Colon (tissue), 2 donors: ENCODE measurements around the gene USP46.

Experiments used
- FAIRE-seq: peaks from 2 replicates; lab custom pipeline; 2012; peaks lifted over from hg19 to GRCh38; lab: Jason Lieb, UNC
- donor health status: control.
- donor health status: control.

Gene USP46

DNA sequence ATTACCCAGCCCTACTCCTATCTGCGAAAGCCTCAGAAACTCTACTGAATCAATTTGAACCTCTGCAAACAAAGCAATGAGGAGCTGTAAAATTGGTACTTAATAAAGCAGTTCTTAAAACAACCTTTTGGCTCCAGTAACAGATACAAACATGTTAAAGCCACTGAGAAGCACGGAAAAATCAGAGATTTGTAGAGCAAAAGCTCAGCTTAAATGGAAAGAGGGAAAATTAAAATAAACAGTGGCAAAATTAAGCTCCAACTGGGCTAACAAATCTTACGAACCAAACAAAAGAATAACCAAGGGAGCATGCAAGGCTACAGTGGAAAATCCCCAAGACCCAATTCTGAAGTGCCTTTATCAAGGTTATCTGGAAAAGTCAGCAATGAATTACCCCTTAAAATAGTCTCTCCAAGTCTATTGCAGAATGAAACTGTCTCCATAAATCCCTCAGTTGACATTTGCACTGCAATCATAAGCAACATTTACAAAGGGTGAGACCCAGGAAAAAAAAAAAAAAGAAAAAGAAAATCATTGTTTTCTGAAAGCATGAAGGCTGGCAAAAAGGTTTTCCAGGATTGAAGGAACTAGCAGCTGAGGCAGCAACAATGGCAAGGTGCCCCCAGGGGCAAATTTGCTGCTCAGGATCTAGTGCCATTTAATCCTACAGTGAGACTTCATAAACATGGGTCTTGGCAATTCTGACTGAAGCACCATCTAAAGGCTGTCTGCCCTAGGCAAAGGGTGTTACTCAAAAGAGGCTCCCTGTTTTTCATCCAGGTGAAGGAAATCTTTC lies 40.1 kb downstream of the USP46 start:
- FAIRE-seq, result no peak

GRCh38 chr4:52617336-52618020 lies 41.6 kb downstream of the USP46 start:
- FAIRE-seq, result no peak

DNA sequence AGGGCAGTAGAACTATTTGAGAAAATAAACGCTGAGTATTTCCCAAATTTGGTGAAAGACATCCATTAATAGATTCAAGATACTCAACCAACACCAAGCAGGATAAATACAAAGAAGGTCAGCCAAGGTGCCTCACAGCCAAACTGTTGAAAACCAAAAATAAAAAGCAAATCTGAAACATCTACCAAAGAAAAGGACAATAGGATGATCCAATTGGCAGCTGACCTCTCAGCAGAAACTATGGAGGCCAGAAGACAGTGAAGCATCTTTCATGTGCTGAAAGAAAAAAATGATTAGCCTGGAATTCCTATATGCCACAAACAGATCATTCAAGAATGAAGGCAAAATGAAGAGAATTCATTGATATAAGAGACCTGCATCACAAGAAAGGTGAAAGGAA lies 44.9 kb downstream of the USP46 start:
- no peak for FAIRE-seq

- no peak for FAIRE-seq
Measured at GRCh38 chr4:52612341-52612740, 46.8 kb downstream of the USP46 start.

GRCh38 chr4:52611030-52611555 lies 48.0 kb downstream of the USP46 start:
- no peak for FAIRE-seq

DNA sequence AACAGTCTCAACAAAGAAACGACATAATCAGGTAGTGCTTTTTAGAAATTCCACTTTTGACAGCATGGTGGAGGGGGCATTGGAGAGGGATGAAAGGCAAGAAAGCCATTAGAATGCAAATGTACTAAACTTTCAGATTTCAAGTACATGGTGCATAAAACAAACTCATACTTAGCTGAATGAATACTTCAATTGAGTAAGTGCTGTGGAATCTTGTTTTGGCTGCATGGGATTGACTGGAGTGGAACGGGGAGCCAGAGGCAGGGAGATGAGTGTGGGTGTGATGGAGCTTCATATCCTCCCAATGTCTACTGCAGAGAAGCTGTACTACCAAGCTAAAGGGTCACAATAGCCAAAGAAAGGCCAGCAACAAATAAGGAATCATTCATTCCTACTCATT lies 52.4 kb downstream of the USP46 start:
- FAIRE-seq, result no peak

DNA sequence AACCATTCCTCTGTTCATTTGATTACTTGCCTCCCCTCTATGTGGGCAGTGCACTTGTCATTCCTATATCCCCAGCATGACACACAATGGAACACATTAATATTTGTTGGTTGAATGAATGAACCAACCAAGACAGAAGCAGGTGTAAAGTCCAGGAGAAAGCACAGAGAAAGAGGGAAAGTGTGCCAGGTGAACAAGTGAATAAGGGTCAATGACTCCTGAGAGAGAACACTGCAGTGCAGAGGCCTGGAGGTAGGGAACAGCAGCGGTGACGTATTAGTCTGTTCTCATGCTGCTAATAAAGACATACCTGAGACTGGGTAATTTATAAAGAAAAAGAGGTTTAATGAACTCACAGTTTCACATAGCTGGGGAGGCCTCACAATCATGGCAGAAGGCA lies 53.1 kb downstream of the USP46 start:
- no peak for FAIRE-seq

- FAIRE-seq, result no peak
Measured at GRCh38 chr4:52604215-52604614, 54.9 kb downstream of the USP46 start.

- no peak for FAIRE-seq
Measured at GRCh38 chr4:52600275-52600674, 58.8 kb downstream of the USP46 start.

GRCh38 chr4:52595001-52595400 lies 64.1 kb downstream of the USP46 start:
- no peak for FAIRE-seq

GRCh38 chr4:52592287-52592686 lies 66.8 kb downstream of the USP46 start:
- FAIRE-seq, result no peak

GRCh38 chr4:52588771-52589591 lies 70.1 kb downstream of the USP46 start:
- FAIRE-seq, result no peak

GRCh38 chr4:52588097-52588496 lies 71.0 kb downstream of the USP46 start:
- no peak for FAIRE-seq

- no peak for FAIRE-seq
Measured at GRCh38 chr4:52586069-52586468, 73.0 kb downstream of the USP46 start.

DNA sequence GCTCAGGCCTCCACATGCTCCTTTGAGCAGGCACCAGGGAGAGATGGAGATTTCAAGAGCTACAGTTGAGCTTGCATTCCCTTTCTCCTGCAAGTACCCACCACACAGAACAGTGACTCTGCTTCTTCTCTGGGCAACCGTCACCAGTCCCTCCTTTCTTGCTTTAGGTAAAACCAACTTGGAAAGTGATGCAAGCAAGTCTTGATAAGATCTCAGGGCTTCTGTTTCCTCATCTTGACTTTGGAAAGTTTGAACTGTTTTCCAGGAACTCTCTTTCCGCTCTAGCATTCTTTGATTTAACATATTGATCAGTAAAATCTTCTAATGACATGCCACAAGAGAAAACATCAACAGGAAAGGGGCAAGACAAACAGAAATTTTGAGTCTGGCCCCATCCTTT lies 73.7 kb downstream of the USP46 start:
- no peak for FAIRE-seq

GRCh38 chr4:52579602-52580272 lies 79.4 kb downstream of the USP46 start:
- no peak for FAIRE-seq

DNA sequence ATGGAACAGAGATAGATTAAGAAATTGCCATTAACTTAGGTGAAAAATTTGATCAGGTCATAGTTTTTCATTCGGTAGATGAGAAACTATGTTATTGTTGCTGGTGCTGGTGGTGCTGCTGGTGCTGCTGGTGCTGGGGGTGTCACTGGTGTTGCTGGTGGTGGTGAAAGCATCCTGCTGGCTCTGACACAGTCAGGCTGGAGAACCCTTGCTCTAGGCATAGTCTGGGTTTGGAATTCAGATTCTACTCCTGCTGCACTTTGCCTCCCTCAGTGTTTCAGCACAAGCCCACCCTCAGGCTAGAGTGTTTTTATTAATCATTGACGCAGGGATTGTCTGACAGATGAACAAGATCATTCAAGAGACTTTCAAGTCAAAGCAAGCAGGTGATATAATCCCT lies 80.2 kb downstream of the USP46 start:
- no peak for FAIRE-seq

DNA sequence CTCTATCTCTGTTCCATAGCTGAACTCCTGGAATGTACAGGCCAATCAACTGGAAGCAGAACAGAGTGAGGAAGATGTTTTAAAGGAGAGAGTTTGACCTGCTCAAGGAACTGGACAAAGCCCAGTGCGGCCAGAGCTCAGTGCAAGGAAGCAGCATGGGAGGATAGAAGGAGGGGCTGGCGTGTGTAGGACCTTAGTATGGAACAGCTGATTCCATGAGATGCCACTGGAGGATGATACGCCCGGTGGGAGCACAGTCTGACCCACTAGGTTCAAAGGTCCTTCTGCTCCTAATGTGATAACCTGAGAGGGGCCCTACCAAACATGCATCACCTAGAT lies 81.5 kb downstream of the USP46 start:
- no peak for FAIRE-seq

GRCh38 chr4:52576961-52577623 lies 82.0 kb downstream of the USP46 start:
- FAIRE-seq, result no peak

DNA sequence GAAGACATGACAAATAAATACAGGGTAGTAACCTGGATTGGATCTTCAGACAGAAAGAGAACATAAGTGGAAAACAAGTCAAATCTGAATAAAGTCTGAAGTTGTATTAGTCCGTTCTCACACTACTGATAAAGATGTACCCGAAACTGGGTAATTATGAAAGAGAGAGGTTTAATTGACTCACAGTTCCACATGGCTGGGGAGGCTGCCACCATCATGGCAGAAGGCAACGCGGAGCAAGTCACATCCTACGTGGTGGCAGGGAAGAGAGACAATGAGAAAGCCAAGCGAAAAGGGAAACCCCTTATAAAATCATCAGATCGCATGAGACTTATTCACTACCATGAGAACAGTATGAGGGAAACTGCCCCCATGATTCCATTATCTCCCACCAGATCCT lies 82.8 kb downstream of the USP46 start:
- no peak for FAIRE-seq

- FAIRE-seq, result no peak
Measured at GRCh38 chr4:52575406-52575805, 83.7 kb downstream of the USP46 start.

DNA sequence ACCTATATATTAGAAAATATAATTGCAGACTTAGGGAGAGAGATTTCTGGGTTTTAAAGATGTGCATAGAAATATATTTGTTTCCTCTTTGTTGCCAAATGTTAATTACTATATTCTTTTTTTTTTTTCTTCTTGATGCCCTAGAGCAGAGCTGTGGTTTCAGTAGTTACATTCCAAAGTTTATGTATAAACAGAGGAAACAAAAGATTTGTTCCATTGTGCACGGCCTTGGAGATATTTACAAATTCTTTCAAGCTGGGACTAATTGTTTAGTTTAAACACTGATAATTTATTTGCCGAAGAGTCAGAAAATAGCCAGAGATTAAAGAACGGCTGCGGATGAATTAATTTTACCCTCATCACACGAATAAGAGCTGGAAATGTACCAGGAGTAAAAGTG lies 85.1 kb downstream of the USP46 start:
- no peak for FAIRE-seq
